22Rv1 (cell line): Measurements from ENCODE around the gene TLL2.

Experiments used
- ZFX ChIP-seq: fragments of 450-650 bp; IDR thresholded peaks from 2 replicates; pipeline ENCODE4 v1.6.1; 2017; ENCODE audit warnings: antibody characterized with exemption, borderline replicate concordance
- TF ChIP-seq, protein P1 (sequence below): fragments of 450-650 bp; IDR thresholded peaks from 2 replicates; pipeline ENCODE4 v1.5.1; 2017; ENCODE audit warnings: mild to moderate bottlenecking

DNA sequence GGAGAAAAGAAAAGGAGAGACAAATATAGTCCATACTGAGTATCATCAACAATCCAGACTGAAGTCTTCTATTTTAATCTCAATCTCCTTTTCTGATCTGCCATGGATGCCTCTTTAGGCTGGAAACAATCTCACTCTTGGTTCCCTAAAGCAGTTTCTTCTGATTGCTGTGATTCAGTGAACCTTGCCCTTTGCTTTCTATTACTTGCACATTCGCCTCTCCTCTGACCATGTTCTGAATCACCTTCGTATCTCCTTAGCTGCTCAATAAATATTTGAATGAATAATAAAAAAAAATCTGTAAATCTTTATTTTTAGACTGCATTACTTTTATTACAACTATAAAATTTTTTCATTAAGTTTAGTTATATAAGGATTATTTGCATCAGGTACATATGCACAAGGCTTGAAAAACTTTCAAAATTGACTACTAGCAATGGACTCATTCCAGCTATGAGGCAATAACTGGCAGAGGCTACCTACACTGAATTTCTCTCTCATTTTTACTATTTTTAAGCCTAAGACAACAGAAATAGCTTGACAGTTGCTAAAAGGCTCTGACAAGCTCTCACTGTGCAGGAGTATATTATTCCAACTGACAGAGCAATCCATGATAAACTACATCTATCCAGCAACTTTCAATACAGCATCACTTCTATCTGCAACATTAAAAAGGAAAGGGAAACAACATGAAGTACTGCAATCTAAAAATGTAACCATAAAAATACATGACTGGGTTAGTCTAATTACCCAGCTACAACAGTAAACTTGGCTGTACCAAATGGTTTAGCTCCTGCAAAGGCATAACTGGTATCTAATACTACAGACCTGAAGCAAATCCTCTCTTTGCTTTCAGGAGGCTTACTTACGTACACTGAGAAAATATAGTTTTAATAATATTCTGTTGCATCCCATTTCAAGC is 47.5 kb upstream of the TLL2 start:
- TF ChIP-seq, protein P1, sequence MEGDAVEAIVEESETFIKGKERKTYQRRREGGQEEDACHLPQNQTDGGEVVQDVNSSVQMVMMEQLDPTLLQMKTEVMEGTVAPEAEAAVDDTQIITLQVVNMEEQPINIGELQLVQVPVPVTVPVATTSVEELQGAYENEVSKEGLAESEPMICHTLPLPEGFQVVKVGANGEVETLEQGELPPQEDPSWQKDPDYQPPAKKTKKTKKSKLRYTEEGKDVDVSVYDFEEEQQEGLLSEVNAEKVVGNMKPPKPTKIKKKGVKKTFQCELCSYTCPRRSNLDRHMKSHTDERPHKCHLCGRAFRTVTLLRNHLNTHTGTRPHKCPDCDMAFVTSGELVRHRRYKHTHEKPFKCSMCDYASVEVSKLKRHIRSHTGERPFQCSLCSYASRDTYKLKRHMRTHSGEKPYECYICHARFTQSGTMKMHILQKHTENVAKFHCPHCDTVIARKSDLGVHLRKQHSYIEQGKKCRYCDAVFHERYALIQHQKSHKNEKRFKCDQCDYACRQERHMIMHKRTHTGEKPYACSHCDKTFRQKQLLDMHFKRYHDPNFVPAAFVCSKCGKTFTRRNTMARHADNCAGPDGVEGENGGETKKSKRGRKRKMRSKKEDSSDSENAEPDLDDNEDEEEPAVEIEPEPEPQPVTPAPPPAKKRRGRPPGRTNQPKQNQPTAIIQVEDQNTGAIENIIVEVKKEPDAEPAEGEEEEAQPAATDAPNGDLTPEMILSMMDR = no peak
- no peak for TF ChIP-seq ZFX
